Measurements from ENCODE around the gene CTXND1. TPM values are rescaled to one million over a fixed set of nuclear protein-coding genes. Genes with fewer than 3 reads are reported as not detected.

CTXND1 gene
- total RNA-seq, 4 donors from 2014 or later: 0.33 to 0.80 (median 0.56) TPM

DNA sequence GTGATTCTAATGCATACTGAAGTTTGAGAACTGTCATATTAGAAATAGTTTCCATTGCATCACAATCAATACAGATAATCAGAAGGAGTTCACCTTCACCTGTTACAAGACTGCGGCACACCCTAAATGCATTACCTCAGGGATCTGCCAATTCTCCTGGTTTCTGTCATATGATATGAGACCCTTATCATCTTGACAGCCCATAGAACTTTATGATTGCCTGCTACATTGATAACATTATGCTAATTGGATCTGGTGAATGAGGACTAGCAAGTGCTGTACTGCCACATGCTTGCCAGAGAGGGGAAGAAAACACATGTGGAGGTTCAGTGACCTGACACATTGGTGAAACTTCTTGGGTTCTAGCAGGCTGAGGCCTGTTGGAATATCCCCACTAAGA lies 57.8 kb downstream of the CTXND1 start:
- intact Hi-C loops (cut with DNase I): no loop called here
- Histone ChIP-seq H3K27ac (replicated peaks in 1 of 4) (no peak overlapping the region), H3K4me1 (no peaks in the 10 kb centered on the region), H3K9me3 (no peaks in the 10 kb centered on the region), H3K36me3 (no peaks in the 10 kb centered on the region), H3K27me3 (peaks cover 0 to under 1% (median 0%) of the 10 kb centered on the region in 4 donors), H3K4me3 (no peak overlapping the region)
- 100% methylated on average over 1 of the region's 1 CpG for WGBS
- no peak for TF ChIP-seq POLR2AphosphoS5 (IDR thresholded peaks at IDR 0.05)
- TF ChIP-seq EP300 (IDR thresholded peaks at IDR 0.05): no peak
- TF ChIP-seq POLR2A (IDR thresholded peaks at IDR 0.05; ENCODE audit: low read depth): no peak
- TF ChIP-seq, protein P1, sequence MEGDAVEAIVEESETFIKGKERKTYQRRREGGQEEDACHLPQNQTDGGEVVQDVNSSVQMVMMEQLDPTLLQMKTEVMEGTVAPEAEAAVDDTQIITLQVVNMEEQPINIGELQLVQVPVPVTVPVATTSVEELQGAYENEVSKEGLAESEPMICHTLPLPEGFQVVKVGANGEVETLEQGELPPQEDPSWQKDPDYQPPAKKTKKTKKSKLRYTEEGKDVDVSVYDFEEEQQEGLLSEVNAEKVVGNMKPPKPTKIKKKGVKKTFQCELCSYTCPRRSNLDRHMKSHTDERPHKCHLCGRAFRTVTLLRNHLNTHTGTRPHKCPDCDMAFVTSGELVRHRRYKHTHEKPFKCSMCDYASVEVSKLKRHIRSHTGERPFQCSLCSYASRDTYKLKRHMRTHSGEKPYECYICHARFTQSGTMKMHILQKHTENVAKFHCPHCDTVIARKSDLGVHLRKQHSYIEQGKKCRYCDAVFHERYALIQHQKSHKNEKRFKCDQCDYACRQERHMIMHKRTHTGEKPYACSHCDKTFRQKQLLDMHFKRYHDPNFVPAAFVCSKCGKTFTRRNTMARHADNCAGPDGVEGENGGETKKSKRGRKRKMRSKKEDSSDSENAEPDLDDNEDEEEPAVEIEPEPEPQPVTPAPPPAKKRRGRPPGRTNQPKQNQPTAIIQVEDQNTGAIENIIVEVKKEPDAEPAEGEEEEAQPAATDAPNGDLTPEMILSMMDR (IDR thresholded peaks at IDR 0.05): no peak
- no peak for DNase-seq (ENCODE audit: extremely low spot score)

DNA sequence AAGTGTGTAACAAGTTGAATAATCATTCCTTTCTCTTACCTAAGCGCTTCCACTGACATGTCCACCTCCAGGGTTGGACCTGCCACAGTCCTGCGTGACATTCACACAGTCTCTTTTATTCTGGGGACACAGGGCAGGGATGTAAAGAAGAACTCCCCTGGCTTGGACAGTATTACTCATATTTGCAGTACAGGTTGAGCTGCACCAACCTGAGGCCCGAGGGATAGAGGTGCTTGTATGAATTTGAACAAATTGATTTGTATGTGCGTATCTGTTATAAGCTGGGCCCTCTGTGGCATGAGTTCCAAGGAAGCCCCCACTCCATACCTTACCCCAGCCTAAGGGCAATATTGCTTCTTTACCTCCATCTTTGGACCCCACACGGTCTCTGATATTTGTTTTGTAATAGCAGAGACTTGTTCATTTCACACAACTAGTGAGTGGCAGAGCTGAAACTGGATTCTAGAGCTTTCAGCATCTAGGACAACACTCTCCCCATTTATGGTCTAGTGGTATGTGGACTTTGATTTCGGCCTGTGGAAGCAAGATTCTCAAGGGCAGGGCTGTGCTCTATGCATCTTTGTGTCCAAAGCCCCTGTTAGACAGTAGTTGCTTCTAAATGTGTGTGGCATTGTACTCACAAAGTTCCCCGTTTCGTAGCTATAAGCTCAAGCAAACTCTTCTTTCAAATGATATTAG lies 60.0 kb downstream of the CTXND1 start:
- Histone ChIP-seq H3K36me3 (peaks cover under 1 to 14% (median 7%) of the 10 kb centered on the region in 4 donors), H3K27ac (replicated peaks in 1 of 4) (no peak overlapping the region), H3K27me3 (no peaks in the 10 kb centered on the region), H3K4me1 (no peaks in the 10 kb centered on the region), H3K9me3 (no peaks in the 10 kb centered on the region), H3K4me3 (no peak overlapping the region)
- WGBS: 96% methylated on average over 8 of the region's 8 CpGs
- no peak for TF ChIP-seq EP300 (IDR thresholded peaks at IDR 0.05)
- no peak for TF ChIP-seq POLR2A (IDR thresholded peaks at IDR 0.05; ENCODE audit: low read depth)
- no peak for TF ChIP-seq POLR2AphosphoS5 (IDR thresholded peaks at IDR 0.05)
- TF ChIP-seq, protein P1 (IDR thresholded peaks at IDR 0.05): no peak
- intact Hi-C loops (cut with DNase I): no loop called here
- no peak for DNase-seq (ENCODE audit: extremely low spot score)

DNA sequence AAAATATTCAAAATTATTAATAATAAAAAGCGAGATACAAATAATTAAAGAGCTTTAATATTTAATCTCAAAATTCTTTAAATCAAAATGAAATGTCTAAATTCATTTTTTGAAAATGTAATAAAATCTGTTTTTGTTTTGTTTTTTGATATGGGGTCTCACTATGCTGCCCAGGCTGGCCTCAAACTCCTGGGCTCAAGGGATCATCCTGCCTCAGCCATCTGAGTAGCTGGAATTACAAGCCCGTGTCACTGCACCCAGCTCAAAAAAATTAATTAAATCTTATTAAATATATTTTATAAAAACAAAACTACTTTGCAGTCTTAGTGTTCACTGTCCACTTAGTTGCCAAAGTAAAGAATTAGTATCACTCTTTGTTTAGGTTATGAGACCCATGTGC lies 60.8 kb downstream of the CTXND1 start:
- TF ChIP-seq, protein P1 (IDR thresholded peaks at IDR 0.05): no peak
- TF ChIP-seq POLR2AphosphoS5 (IDR thresholded peaks at IDR 0.05): no peak
- no peak for TF ChIP-seq POLR2A (IDR thresholded peaks at IDR 0.05; ENCODE audit: low read depth)
- no peak for TF ChIP-seq EP300 (IDR thresholded peaks at IDR 0.05)
- Histone ChIP-seq H3K9me3 (no peaks in the 10 kb centered on the region), H3K4me3 (no peak overlapping the region), H3K27ac (replicated peaks in 1 of 4) (no peak overlapping the region), H3K4me1 (no peaks in the 10 kb centered on the region), H3K27me3 (no peaks in the 10 kb centered on the region), H3K36me3 (peaks cover 9 to 22% (median 15%) of the 10 kb centered on the region in 4 donors)
- no peak for DNase-seq (ENCODE audit: extremely low spot score)
- intact Hi-C loops (cut with DNase I): no loop called here
- 93% methylated on average over 2 of the region's 2 CpGs for WGBS

DNA sequence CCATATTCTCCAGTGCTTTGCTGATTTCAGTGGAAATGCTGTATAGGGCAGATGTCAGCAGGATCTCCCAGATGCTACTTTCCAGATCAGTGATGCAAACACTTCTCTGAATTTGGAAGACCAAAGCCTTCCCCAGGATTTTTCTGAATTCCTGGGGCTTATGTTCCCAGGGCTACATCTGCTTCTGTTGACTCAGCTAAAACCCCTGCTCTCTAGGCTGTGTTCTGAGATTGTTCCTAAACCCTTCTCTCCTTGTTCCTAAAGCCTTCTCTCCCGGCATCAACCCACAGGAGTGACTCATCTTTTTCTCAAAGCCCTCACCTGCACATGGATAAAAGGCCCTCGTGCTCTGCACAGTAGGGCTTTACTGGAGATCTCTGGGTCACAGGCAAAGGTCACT lies 63.8 kb downstream of the CTXND1 start:
- H3K36me3 ChIP-seq: peaks cover 25 to 52% (median 37%) of the 10 kb centered on the region in 4 donors
- DNase-seq (ENCODE audit: extremely low spot score): no peak
- intact Hi-C loops (cut with DNase I): no loop called here
- H3K27me3 ChIP-seq: no peaks in the 10 kb centered on the region
- TF ChIP-seq, protein P1 (IDR thresholded peaks at IDR 0.05): no peak
- TF ChIP-seq POLR2A (IDR thresholded peaks at IDR 0.05; ENCODE audit: low read depth): no peak
- no peak for TF ChIP-seq POLR2AphosphoS5 (IDR thresholded peaks at IDR 0.05)
- no peak for TF ChIP-seq EP300 (IDR thresholded peaks at IDR 0.05)
- H3K4me1 ChIP-seq: no peaks in the 10 kb centered on the region
- 95% methylated on average over 2 of the region's 2 CpGs for WGBS
- H3K4me3 ChIP-seq: no peak overlapping the region
- no peak overlapping the region for H3K27ac ChIP-seq (replicated peaks in 1 of 4)
- no peaks in the 10 kb centered on the region for H3K9me3 ChIP-seq

DNA sequence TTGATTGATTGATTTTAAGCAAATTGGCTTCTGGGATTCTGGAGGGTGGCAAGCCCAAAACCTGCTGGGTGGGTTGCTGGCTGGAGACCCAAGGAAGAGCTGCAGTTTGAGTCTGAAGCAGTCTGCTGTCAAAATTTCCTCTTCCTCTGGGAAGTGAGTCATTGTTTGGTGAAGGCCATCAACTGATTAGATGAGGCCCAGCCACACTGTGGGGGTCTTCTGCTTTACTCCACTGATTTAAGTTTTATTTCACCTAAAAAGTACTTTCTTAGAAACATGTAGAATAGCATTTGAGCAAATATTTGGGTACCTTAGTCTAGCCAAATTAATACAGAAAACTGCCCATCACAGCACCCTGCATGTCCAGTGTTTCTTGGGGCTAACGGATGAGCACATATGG lies 65.4 kb downstream of the CTXND1 start:
- DNase-seq (ENCODE audit: extremely low spot score): no peak
- 89% methylated on average over 1 of the region's 1 CpG for WGBS
- Histone ChIP-seq H3K4me3 (no peak overlapping the region), H3K27ac (replicated peaks in 1 of 4) (no peak overlapping the region), H3K4me1 (no peaks in the 10 kb centered on the region), H3K9me3 (no peaks in the 10 kb centered on the region), H3K36me3 (peaks cover 25 to 69% (median 45%) of the 10 kb centered on the region in 4 donors), H3K27me3 (no peaks in the 10 kb centered on the region)
- TF ChIP-seq EP300 (IDR thresholded peaks at IDR 0.05) (no peak), POLR2A (IDR thresholded peaks at IDR 0.05; ENCODE audit: low read depth) (no peak), POLR2AphosphoS5 (IDR thresholded peaks at IDR 0.05) (no peak)
- TF ChIP-seq, protein P1 (IDR thresholded peaks at IDR 0.05): no peak
- intact Hi-C loops (cut with DNase I): no loop called here

Measured in esophagus muscularis mucosa (tissue), 4 donors.